ENCODE measurements around the gene MPLKIP.
"Not testable (repeated sequence)": the region's sequence is repeated elsewhere in the genome, so short reads cannot be mapped to it uniquely, and the experiment has no call there.

The MPLKIP gene

GRCh38 chr7:40133561-40134427 lies 628 bp downstream of the MPLKIP start:
- no peak for DNase-seq (ENCODE audit: low read depth)

GRCh38 chr7:40122940-40123254 lies 11.5 kb downstream of the MPLKIP start:
- DNase-seq (ENCODE audit: low read depth): no peak

DNA sequence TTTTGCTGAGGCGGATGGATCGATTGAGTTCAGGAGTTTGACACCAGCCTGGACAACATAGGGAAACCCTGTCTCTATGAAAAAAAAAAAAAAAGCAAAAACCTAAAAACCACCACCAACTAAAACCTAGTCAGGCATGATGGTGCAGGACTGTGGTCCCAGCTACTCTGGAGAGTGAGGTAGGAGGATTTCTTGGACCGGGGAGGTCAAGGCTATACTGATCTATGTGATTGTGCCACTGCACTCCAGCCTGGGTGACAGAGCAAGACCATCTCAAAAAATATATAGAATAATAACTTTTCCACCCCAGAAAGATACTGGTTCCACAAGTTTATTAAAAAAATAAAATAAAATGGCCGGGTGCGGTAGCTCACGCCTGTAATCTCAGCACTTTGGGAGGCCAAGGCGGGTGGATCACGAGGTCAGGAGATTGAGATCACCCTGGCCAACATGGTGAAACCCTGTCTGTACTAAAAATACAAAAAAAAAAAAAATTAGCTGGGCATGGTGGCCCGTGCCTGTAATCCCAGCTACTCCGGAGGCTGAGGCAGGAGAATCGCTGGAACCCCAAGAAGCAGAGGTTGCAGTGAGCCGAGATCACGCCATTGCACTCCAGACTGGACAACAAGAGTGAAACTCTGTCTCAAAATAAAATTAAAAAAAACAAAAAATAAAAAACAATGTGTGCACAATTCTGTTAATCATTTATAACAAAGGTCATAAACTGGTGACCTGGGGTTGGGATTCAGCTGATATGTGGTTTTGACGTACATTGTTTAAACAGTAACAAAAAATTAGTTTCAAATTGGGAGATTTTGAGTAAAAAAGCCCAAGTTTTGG lies 12.1 kb downstream of the MPLKIP start:
- not testable (repeated sequence) for DNase-seq (ENCODE audit: low read depth)

DNA sequence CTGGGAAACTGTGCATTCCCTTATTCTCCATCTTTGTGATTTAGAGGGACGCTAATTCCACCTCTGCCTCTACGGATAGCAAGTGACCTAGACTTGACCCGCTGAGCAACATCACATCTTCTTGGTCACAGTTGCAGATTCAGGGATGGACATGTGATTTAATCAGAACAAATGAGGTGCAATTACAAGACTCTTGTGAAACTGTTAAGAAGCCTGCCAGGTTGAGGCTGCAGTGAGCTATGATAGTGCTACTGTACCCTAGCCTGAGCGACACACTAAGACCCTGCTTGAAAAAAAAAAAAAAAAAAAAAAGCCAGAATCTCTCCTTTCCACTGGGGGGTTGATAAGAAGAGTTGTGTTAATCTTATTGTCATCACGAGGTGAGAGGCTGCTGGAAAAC lies 14.4 kb downstream of the MPLKIP start:
- no peak for DNase-seq (ENCODE audit: low read depth)

GRCh38 chr7:40118201-40118600 lies 16.2 kb downstream of the MPLKIP start:
- DNase-seq (ENCODE audit: low read depth): not testable (repeated sequence)

- not testable (repeated sequence) for DNase-seq (ENCODE audit: low read depth)
Observed at GRCh38 chr7:40117199-40117598, 17.2 kb downstream of the MPLKIP start.

DNA sequence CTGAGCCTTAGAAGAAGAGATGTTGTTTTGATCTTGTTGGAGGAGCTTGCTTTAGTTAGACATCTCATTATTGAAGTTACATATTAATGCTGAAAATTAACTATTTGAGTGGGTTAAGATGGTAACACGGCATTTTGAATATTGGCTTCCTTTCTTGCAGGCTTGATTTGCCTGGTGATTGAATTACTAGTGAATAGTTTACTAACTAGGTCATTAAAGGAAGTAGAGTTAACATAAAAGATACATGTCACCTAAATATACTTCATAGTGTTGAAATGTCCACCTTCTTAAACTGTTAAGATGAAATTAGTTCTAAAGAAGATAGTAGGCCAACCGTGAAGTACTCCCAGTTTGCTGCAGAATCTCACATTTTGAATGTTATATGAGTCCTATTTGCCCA lies 18.5 kb downstream of the MPLKIP start:
- no peak for DNase-seq (ENCODE audit: low read depth)

DNA sequence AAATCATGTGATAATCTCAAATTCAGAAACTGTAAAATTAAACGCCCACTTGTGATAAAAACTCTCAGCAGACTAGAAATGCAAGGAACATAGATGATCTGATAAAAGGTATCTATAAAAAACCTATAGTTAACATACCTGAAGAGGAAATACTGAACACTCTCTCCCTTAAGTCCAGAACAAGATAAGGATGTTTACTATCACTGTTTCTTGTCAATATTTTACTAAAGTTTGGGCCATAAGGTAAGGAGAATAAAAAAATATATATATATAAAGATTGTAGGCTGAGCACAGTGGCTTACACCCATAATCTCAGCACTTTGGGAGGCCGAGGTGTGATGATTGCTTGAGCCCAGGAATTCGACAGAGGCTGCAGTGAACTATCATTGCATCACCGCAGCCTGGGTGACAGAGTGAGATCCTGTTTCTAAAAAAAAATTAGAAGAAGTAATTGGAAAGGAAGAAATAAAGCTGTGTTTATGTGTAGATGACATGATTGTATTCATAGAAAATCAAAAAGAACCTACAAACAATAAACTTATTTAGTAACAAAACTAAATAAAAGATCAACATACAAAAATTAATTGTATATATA lies 28.4 kb downstream of the MPLKIP start:
- DNase-seq (ENCODE audit: low read depth): no peak

DNA sequence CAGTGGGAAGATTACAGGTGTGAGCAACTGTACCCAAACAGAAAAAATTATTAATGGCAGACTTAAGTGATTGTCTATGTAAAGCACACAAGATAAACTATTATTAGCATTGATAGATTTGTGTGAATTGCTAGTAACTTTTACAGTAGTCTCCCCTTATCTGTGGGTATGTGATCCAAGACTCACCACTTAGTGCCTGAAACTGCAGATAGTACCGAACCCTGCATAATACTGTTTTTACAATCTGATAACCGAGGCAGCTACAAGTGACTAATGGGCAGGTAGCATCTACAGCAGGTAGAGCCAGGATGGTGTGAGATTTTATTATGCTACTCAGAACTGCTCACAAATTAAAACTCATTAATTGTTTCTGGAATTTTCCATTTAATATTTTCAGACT lies 31.5 kb downstream of the MPLKIP start:
- DNase-seq (ENCODE audit: low read depth): no peak

DNA sequence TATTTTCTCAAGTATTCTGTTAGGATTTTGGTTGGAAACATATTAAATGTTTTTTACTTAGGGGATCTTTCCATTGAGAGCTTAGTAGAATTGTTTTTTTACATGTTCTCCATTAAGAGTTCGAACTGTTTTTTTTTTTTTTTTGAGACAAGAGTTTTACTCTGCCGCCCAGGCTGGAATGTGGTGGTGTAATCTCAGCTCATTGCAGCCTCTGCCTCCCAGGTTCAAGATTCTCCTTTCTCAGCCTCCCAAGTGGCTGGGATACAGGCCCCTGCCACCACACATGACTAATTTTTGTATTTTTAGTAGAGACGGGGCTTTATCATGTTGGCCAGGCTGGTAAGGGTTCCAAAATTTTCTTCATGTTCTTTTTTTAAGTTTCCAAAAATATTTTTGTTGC lies 33.2 kb downstream of the MPLKIP start:
- no peak for DNase-seq (ENCODE audit: low read depth)

GRCh38 chr7:40099837-40100236 lies 34.6 kb downstream of the MPLKIP start:
- DNase-seq (ENCODE audit: low read depth): no peak

DNA sequence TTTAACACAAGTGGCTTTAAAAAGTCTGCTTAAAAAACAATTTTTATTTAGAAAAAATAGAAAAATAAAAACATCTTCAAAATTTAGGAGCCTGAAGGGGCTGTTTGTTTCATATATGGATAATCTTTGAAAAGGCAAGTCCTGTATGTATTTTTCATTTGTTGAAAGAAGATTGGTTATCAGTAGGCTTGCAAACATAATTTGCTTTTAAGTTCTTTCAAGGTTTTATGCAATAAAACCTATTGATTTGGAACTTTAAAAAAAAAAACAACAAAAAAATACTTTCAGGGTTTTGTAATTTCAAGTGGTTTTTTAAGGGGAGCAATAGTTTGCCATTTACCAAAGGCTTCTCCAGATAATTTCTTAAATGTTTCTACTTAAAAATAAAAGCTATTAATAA lies 35.6 kb downstream of the MPLKIP start:
- DNase-seq (ENCODE audit: low read depth): no peak

GRCh38 chr7:40097728-40098127 lies 36.7 kb downstream of the MPLKIP start:
- no peak for DNase-seq (ENCODE audit: low read depth)

GRCh38 chr7:40095695-40096327 lies 38.6 kb downstream of the MPLKIP start:
- DNase-seq (ENCODE audit: low read depth): no peak

- DNase-seq (ENCODE audit: low read depth): no peak
Observed at GRCh38 chr7:40095230-40095629, 39.2 kb downstream of the MPLKIP start.

GRCh38 chr7:40093631-40094350 lies 40.6 kb downstream of the MPLKIP start:
- DNase-seq (ENCODE audit: low read depth): no peak

DNA sequence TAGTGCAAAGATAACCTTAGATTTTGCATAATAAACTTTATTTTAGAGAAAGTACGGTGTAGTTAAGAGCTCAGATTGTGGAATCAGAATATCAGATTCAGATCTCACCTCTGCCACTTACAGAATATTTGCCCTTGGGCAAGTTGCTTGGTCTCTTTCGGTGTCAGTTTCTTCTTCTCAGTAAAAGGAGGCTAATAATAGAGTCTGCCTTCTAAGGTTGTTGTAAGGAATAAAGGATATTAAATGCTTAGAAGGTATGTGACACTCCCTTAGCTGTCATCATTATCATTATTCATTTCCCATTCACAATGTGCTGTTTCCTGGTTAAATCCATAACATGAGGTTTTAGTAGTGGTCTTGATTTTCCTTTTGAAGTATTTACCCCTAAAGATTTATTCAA lies 42.2 kb downstream of the MPLKIP start:
- DNase-seq (ENCODE audit: low read depth): no peak

GRCh38 chr7:40077849-40078248 lies 56.6 kb downstream of the MPLKIP start:
- no peak for DNase-seq (ENCODE audit: low read depth)
